MM.1S (cell line): Measurements from ENCODE around the gene PACRG.

Source experiments
- EZH2 ChIP-seq: fragments of 300-600 bp; sonication (generic); optimal IDR thresholded peaks from 2 replicates; pipeline ENCODE3; 2017; ENCODE audit warnings: low read depth, mild to moderate bottlenecking, antibody characterized with exemption, low read length, mixed read lengths
- EZH2phosphoT487 ChIP-seq: fragments of 300-600 bp; sonication (generic); IDR thresholded peaks from 2 replicates; pipeline ENCODE4 v1.6.1; 2018; ENCODE audit warnings: antibody characterized with exemption, low read length
- TF ChIP-seq, protein P1 (sequence below): fragments of 300-600 bp; sonication (generic); IDR thresholded peaks from 2 replicates; pipeline ENCODE4 v1.5.1; 2016; ENCODE audit warnings: antibody characterized with exemption, low read length, mixed read lengths

DNA sequence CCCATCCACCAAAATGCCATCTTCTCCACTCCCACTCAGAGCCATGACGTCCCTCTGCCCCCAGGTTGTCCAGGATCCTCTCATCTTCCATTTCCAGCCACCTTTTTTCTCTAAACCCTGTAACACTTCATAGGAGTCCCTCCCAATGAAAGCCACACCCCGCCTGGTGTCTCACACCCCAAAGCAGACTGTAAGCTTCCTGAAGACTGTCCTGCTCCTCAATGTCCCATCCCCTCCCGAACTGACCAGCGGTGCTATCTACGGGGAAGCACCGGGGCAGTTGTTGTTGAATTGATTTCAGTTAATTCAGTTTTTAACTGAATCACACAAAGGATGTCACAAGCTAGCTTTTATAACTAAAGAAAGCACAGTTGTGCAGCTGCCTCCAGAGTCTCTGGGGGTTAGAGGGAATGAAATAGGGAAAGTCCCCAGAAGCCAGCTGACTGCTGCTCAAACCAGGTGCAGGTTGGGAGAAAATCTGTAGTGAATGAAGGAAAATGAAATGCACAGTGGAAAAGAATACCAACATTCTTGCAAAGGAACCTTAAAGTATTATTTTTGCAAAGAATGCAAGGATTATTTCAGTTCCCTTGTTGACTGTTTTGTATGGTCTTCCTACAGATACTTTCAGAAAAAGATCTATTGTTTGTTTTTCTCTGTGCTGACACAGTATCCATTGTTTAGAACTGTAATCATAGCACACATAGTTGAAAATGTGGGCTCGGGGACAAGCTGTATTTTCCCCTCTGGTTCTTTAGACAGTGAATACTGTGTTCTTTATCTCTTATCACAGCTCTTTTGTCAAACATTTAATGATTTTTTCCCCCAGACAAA is 464.1 kb downstream of the PACRG start:
- TF ChIP-seq, protein P1, sequence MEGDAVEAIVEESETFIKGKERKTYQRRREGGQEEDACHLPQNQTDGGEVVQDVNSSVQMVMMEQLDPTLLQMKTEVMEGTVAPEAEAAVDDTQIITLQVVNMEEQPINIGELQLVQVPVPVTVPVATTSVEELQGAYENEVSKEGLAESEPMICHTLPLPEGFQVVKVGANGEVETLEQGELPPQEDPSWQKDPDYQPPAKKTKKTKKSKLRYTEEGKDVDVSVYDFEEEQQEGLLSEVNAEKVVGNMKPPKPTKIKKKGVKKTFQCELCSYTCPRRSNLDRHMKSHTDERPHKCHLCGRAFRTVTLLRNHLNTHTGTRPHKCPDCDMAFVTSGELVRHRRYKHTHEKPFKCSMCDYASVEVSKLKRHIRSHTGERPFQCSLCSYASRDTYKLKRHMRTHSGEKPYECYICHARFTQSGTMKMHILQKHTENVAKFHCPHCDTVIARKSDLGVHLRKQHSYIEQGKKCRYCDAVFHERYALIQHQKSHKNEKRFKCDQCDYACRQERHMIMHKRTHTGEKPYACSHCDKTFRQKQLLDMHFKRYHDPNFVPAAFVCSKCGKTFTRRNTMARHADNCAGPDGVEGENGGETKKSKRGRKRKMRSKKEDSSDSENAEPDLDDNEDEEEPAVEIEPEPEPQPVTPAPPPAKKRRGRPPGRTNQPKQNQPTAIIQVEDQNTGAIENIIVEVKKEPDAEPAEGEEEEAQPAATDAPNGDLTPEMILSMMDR = no peak
- no peak for TF ChIP-seq EZH2phosphoT487
- TF ChIP-seq EZH2 = no peak
